PFSK-1 (cell line): ENCODE data around the gene NEK7.

Experiments
- POLR2AphosphoS5 ChIP-seq: IDR thresholded peaks from 2 replicates; pipeline ENCODE4 v1.6.1; 2012; ENCODE audit warnings: low read depth, mild to moderate bottlenecking, control low read depth, low read length, moderate library complexity
- TAF1 ChIP-seq: IDR thresholded peaks from 2 replicates; pipeline ENCODE4 v1.6.1; 2012; ENCODE audit warnings: low read length, control low read depth, borderline replicate concordance; ENCODE audit not compliant: insufficient read depth
- TF ChIP-seq, protein P1 (sequence below), 2 experiments: IDR thresholded peaks; 2 replicates each; pipeline versions ENCODE4 v1.6.1 to v1.8.0; 2011 to 2012; ENCODE audit warnings: low read depth in 2 of 2, low read length in 2 of 2, control low read depth in 1 of 2, inconsistent platforms in 1 of 2, mild to moderate bottlenecking in 1 of 2, moderate library complexity in 1 of 2; ENCODE audit not compliant: insufficient read depth in 1 of 2

DNA sequence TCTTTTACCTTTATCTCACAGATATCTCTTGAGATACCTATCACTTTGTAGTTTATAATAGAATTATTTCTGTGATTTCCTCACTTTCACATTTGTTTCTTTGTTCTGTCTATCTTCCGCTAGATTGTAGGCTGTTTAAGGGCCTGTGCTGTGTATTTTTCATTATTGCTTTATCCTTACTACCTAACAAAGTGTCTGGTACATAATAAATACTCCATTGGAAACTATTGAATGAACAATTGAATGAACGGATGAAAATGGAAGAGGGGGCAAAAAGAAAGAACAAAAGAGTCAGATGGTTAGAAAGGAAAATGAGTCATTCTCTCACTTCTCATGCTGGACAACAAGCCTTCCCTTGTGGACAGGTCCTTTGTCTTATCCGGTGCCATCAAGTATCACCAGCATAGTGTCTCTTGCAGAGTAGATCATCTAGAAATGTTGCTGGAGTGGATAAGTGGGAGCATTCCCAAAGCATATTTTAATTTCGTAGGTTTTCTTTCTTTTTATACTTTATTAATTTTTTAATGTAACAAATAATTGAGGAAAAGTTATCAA lies 159.8 kb downstream of the NEK7 start:
- no peak for TF ChIP-seq TAF1
- TF ChIP-seq, protein P1, sequence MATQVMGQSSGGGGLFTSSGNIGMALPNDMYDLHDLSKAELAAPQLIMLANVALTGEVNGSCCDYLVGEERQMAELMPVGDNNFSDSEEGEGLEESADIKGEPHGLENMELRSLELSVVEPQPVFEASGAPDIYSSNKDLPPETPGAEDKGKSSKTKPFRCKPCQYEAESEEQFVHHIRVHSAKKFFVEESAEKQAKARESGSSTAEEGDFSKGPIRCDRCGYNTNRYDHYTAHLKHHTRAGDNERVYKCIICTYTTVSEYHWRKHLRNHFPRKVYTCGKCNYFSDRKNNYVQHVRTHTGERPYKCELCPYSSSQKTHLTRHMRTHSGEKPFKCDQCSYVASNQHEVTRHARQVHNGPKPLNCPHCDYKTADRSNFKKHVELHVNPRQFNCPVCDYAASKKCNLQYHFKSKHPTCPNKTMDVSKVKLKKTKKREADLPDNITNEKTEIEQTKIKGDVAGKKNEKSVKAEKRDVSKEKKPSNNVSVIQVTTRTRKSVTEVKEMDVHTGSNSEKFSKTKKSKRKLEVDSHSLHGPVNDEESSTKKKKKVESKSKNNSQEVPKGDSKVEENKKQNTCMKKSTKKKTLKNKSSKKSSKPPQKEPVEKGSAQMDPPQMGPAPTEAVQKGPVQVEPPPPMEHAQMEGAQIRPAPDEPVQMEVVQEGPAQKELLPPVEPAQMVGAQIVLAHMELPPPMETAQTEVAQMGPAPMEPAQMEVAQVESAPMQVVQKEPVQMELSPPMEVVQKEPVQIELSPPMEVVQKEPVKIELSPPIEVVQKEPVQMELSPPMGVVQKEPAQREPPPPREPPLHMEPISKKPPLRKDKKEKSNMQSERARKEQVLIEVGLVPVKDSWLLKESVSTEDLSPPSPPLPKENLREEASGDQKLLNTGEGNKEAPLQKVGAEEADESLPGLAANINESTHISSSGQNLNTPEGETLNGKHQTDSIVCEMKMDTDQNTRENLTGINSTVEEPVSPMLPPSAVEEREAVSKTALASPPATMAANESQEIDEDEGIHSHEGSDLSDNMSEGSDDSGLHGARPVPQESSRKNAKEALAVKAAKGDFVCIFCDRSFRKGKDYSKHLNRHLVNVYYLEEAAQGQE (IDR thresholded peaks at IDR 0.05; ENCODE audit: insufficient read depth in 1 of 2, low read depth in 2 of 2, low read length in 2 of 2): no peak
- TF ChIP-seq POLR2AphosphoS5: no peak
